Jurkat, Clone E6-1 (cell line): ENCODE measurements around the gene DOCK4.
"Not testable (repeated sequence)": the region's sequence is repeated elsewhere in the genome, so short reads cannot be mapped to it uniquely, and the experiment has no call there.

Experiments
- DNase-seq: peaks from one replicate; pipeline ENCODE4 v3.0.0-alpha.2; 2011; ENCODE audit warnings: low read depth, low spot score
- H3K4me3 ChIP-seq: 2 replicates; pipeline ENCODE4 v1.5.1; 2011; ENCODE audit warnings: mild to moderate bottlenecking, low read length, control low read depth, moderate library complexity

The DOCK4 gene

GRCh38 chr7:111954056-111954455 lies 252.1 kb downstream of the DOCK4 start:
- no peak overlapping the region for H3K4me3 ChIP-seq
- DNase-seq = no peak

GRCh38 chr7:111953611-111954010 lies 252.6 kb downstream of the DOCK4 start:
- no peak for DNase-seq
- no peak overlapping the region for H3K4me3 ChIP-seq

- no peak for DNase-seq
- no peak overlapping the region for H3K4me3 ChIP-seq
These were observed 253.4 kb downstream of the DOCK4 start for GRCh38 chr7:111952783-111953182.

GRCh38 chr7:111951052-111951451 lies 255.1 kb downstream of the DOCK4 start:
- DNase-seq = no peak
- H3K4me3 ChIP-seq = no peak overlapping the region

GRCh38 chr7:111942450-111943081 lies 263.6 kb downstream of the DOCK4 start:
- no peak for DNase-seq
- no peak overlapping the region for H3K4me3 ChIP-seq

GRCh38 chr7:111937163-111937562 lies 269.0 kb downstream of the DOCK4 start:
- H3K4me3 ChIP-seq = no peak overlapping the region
- no peak for DNase-seq

GRCh38 chr7:111933609-111934008 lies 272.6 kb downstream of the DOCK4 start:
- DNase-seq = no peak
- H3K4me3 ChIP-seq = no peak overlapping the region

- DNase-seq = no peak
- no peak overlapping the region for H3K4me3 ChIP-seq
These were observed 274.2 kb downstream of the DOCK4 start for GRCh38 chr7:111931958-111932357.

- no peak overlapping the region for H3K4me3 ChIP-seq
- no peak for DNase-seq
These were observed 275.1 kb downstream of the DOCK4 start for GRCh38 chr7:111931016-111931517.

GRCh38 chr7:111929264-111929663 lies 276.9 kb downstream of the DOCK4 start:
- no peak for DNase-seq
- H3K4me3 ChIP-seq = no peak overlapping the region

- H3K4me3 ChIP-seq = no peak overlapping the region
- no peak for DNase-seq
These were observed 278.7 kb downstream of the DOCK4 start for GRCh38 chr7:111927353-111928019.

- no peak for DNase-seq
- no peak overlapping the region for H3K4me3 ChIP-seq
These were observed 285.9 kb downstream of the DOCK4 start for GRCh38 chr7:111920329-111920728.

GRCh38 chr7:111919631-111920179 lies 286.5 kb downstream of the DOCK4 start:
- no peak for DNase-seq
- H3K4me3 ChIP-seq = no peak overlapping the region

GRCh38 chr7:111919164-111919563 lies 287.0 kb downstream of the DOCK4 start:
- DNase-seq = no peak
- H3K4me3 ChIP-seq = no peak overlapping the region

GRCh38 chr7:111918461-111918860 lies 287.7 kb downstream of the DOCK4 start:
- no peak overlapping the region for H3K4me3 ChIP-seq
- DNase-seq = no peak

GRCh38 chr7:111917404-111917803 lies 288.8 kb downstream of the DOCK4 start:
- not testable (repeated sequence) for DNase-seq, H3K4me3 ChIP-seq

- no peak overlapping the region for H3K4me3 ChIP-seq
- DNase-seq = no peak
These were observed 291.9 kb downstream of the DOCK4 start for GRCh38 chr7:111914291-111914690.

- no peak overlapping the region for H3K4me3 ChIP-seq
- no peak for DNase-seq
These were observed 294.8 kb downstream of the DOCK4 start for GRCh38 chr7:111911166-111911961.

GRCh38 chr7:111910656-111911055 lies 295.5 kb downstream of the DOCK4 start:
- no peak for DNase-seq

GRCh38 chr7:111908673-111909072 lies 297.5 kb downstream of the DOCK4 start:
- not testable (repeated sequence) for H3K4me3 ChIP-seq, DNase-seq

More at GRCh38 chr7:111910656-111911055, 295.5 kb downstream of the DOCK4 start:
- H3K4me3 ChIP-seq = no peak overlapping the region
